DND-41 (cell line): ENCODE data around the gene PSTPIP2.

ENCODE experiments used
- ATAC-seq: fragments of 200-7000 bp; cut with Tn5 transposase; 3 replicates; pipeline ENCODE4 v1.9.1; 2021; ENCODE audit warnings: low read depth; ENCODE audit not compliant: insufficient read depth
- DNase-seq: peaks from one replicate; pipeline ENCODE4 v3.0.0-alpha.2; 2020
- H2AFZ ChIP-seq: 2 replicates; pipeline ENCODE4 v1.6.0; 2012; ENCODE audit warnings: low read depth, low read length
- H3K27ac ChIP-seq: 2 replicates; pipeline ENCODE4 v1.5.1; 2012; ENCODE audit warnings: low read length, inconsistent platforms
- H3K27me3 ChIP-seq: fragments of 200-600 bp; sonication (generic); 2 replicates; pipeline ENCODE4 v1.6.0; 2012; ENCODE audit warnings: low read length, mild to moderate bottlenecking, inconsistent platforms; ENCODE audit not compliant: insufficient read depth, poor library complexity
- H3K36me3 ChIP-seq: 2 replicates; pipeline ENCODE4 v1.5.1; 2012; ENCODE audit warnings: low read length, inconsistent platforms; ENCODE audit not compliant: insufficient read depth
- H3K4me1 ChIP-seq: 2 replicates; pipeline ENCODE4 v1.5.1; 2012; ENCODE audit warnings: mild to moderate bottlenecking, low read length; ENCODE audit not compliant: insufficient read depth
- H3K4me2 ChIP-seq: 2 replicates; pipeline ENCODE4 v1.6.0; 2012; ENCODE audit warnings: mild to moderate bottlenecking, moderate library complexity, low read length, inconsistent platforms; ENCODE audit not compliant: insufficient read depth
- H3K4me3 ChIP-seq, 2 experiments: fragments of 200-600 bp in 1 of 2; shearing (Covaris generic) in 1 of 2; 2 replicates each; pipeline ENCODE4 v1.5.1; 2012 to 2016; ENCODE audit warnings: inconsistent platforms in 2 of 2, low read length in 2 of 2, mild to moderate bottlenecking in 2 of 2, low read depth in 1 of 2, moderate library complexity in 1 of 2
- H3K79me2 ChIP-seq: 2 replicates; pipeline ENCODE4 v1.6.0; 2012; ENCODE audit warnings: low read length, inconsistent platforms; ENCODE audit not compliant: insufficient read depth
- H3K9ac ChIP-seq: 2 replicates; pipeline ENCODE4 v1.6.0; 2012; ENCODE audit warnings: low read depth, mild to moderate bottlenecking, inconsistent platforms, low read length, moderate library complexity
- H3K9me3 ChIP-seq: 2 replicates; pipeline ENCODE4 v1.5.1; 2012; ENCODE audit warnings: low read length, moderate library complexity, mild to moderate bottlenecking, inconsistent platforms; ENCODE audit not compliant: insufficient read depth, severe bottlenecking
- H4K20me1 ChIP-seq: 2 replicates; pipeline ENCODE4 v1.6.0; 2012; ENCODE audit warnings: low read length; ENCODE audit not compliant: insufficient read depth
- CTCF ChIP-seq: IDR thresholded peaks from 2 replicates; pipeline ENCODE4 v1.5.1; 2012; ENCODE audit warnings: borderline replicate concordance, low read length, moderate library complexity, mild to moderate bottlenecking; ENCODE audit not compliant: poor library complexity, severe bottlenecking; ENCODE audit errors: extremely low read depth
- EZH2 ChIP-seq: IDR thresholded peaks from 3 replicates; pipeline ENCODE4 v1.6.1; 2012; ENCODE audit warnings: borderline replicate concordance, low read depth, mild to moderate bottlenecking, moderate library complexity, low read length, inconsistent platforms; ENCODE audit not compliant: severe bottlenecking

The PSTPIP2 gene

GRCh38 chr18:46031741-46032140, 40.3 kb downstream of the PSTPIP2 start:
- no peak overlapping the region for H3K4me2 ChIP-seq
- H2AFZ ChIP-seq, result no peak overlapping the region
- no peak overlapping the region for H3K4me3 ChIP-seq
- ATAC-seq (no peak), DNase-seq (no peak)
- TF ChIP-seq CTCF (no peak), EZH2 (no peak)
- no peaks in the 10 kb centered on the region for H3K79me2 ChIP-seq
- H4K20me1 ChIP-seq, result no peaks in the 10 kb centered on the region
- H3K9me3 ChIP-seq, result no peaks in the 10 kb centered on the region
- no peaks in the 10 kb centered on the region for H3K27me3 ChIP-seq
- H3K27ac ChIP-seq, result no peak overlapping the region
- no peaks in the 10 kb centered on the region for H3K36me3 ChIP-seq
- no peak overlapping the region for H3K9ac ChIP-seq
- no peaks in the 10 kb centered on the region for H3K4me1 ChIP-seq

- Histone ChIP-seq H3K9ac (no peak overlapping the region), H3K4me1 (no peaks in the 10 kb centered on the region), H3K79me2 (no peaks in the 10 kb centered on the region), H3K27me3 (no peaks in the 10 kb centered on the region), H2AFZ (no peak overlapping the region), H3K4me2 (no peak overlapping the region), H4K20me1 (no peaks in the 10 kb centered on the region), H3K9me3 (no peaks in the 10 kb centered on the region), H3K36me3 (no peaks in the 10 kb centered on the region), H3K27ac (no peak overlapping the region), H3K4me3 (no peak overlapping the region)
- no peak for ATAC-seq
- TF ChIP-seq EZH2, result no peak
- TF ChIP-seq CTCF, result no peak
- no peak for DNase-seq
These were observed 43.5 kb downstream of the PSTPIP2 start for GRCh38 chr18:46028536-46028891.

- no peak overlapping the region for H3K27ac ChIP-seq
- H3K79me2 ChIP-seq, result no peaks in the 10 kb centered on the region
- no peaks in the 10 kb centered on the region for H3K36me3 ChIP-seq
- no peaks in the 10 kb centered on the region for H4K20me1 ChIP-seq
- no peaks in the 10 kb centered on the region for H3K27me3 ChIP-seq
- H2AFZ ChIP-seq, result no peak overlapping the region
- H3K4me2 ChIP-seq, result no peak overlapping the region
- DNase-seq, result no peak
- no peak overlapping the region for H3K4me3 ChIP-seq
- H3K9ac ChIP-seq, result no peak overlapping the region
- TF ChIP-seq EZH2 (no peak), CTCF (no peak)
- H3K4me1 ChIP-seq, result no peaks in the 10 kb centered on the region
- H3K9me3 ChIP-seq, result no peaks in the 10 kb centered on the region
- ATAC-seq, result no peak
These were observed 52.1 kb downstream of the PSTPIP2 start for GRCh38 chr18:46019936-46020335.
